ENCODE data around the gene ZNF501.

Gene ZNF501

GRCh38 chr3:44721231-44722102, 8.0 kb upstream of the ZNF501 start:
- H3K4me3 ChIP-seq = no peak overlapping the region
- no peak overlapping the region for H3K27ac ChIP-seq
- no peak for DNase-seq (ENCODE audit: low spot score)
- TF ChIP-seq CTCF (IDR thresholded peaks at IDR 0.05) = no peak

GRCh38 chr3:44722103-44722401, 7.4 kb upstream of the ZNF501 start:
- DNase-seq (ENCODE audit: low spot score) = no peak
- Histone ChIP-seq H3K4me3 (no peak overlapping the region), H3K27ac (no peak overlapping the region)
- TF ChIP-seq CTCF (IDR thresholded peaks at IDR 0.05) = no peak

- H3K27ac ChIP-seq = no peak overlapping the region
- no peak for DNase-seq (ENCODE audit: low spot score)
- no peak for TF ChIP-seq CTCF (IDR thresholded peaks at IDR 0.05)
- H3K4me3 ChIP-seq = no peak overlapping the region
These were observed 5.3 kb downstream of the ZNF501 start for GRCh38 chr3:44734646-44735168.

- no peak for TF ChIP-seq CTCF (IDR thresholded peaks at IDR 0.05)
- no peak for DNase-seq (ENCODE audit: low spot score)
- Histone ChIP-seq H3K27ac (peak overlapping the region; percentile 31 to 73), H3K4me3 (peak overlapping the region; percentile 75)
These were observed 31.6 kb downstream of the ZNF501 start for GRCh38 chr3:44761101-44761423.

- peak; percentile 96 for DNase-seq (ENCODE audit: low spot score)
- H3K27ac ChIP-seq = peak within 1 kb of the TSS; percentile 31 to 73
- TF ChIP-seq CTCF (IDR thresholded peaks at IDR 0.05) = no peak
- peak within 1 kb of the TSS; percentile 75 for H3K4me3 ChIP-seq
These were observed 32.2 kb downstream of the ZNF501 start, which contains the start of the genes KIAA1143 and KIF15 for GRCh38 chr3:44761424-44762169. Gene KIAA1143, minus strand, starts transcription at chr3:44761619. Its CDS starts 17 bp downstream, at chr3:44761602. Gene KIF15, plus strand, starts transcription at chr3:44761794. Its CDS starts 72 bp downstream, at chr3:44761866.

- DNase-seq (ENCODE audit: low spot score) = no peak
- Histone ChIP-seq H3K27ac (no peak overlapping the region), H3K4me3 (peak overlapping the region; percentile 75)
- TF ChIP-seq CTCF (IDR thresholded peaks at IDR 0.05) = no peak
These were observed 32.8 kb downstream of the ZNF501 start for GRCh38 chr3:44762170-44762677.
